WTC11 (cell line): Measurements from ENCODE around the gene TMIE. TPM values are rescaled to one million over a fixed set of nuclear protein-coding genes. Genes with fewer than 3 reads are reported as not detected.

Experiments used
- ATAC-seq: fragments of 200-7000 bp; cut with Tn5 transposase; 2 replicates; pipeline ENCODE4 v1.10.0; 2021; ENCODE audit warnings: mild to moderate bottlenecking, moderate library complexity
- CTCF ChIA-PET: fragments of 300-600 bp; sonication (Branson Sonifier 250); formaldehyde crosslinking; loops from one replicate; lab custom pipeline; 2021; ENCODE audit warnings: antibody characterized with exemption; lab: Charles Lee
- POLR2A ChIA-PET: fragments of 350-600 bp; sonication (Branson Sonifier 250); formaldehyde crosslinking; loops from one replicate; lab custom pipeline; 2021; ENCODE audit warnings: antibody characterized with exemption; lab: Charles Lee
- DNase-seq: peaks from one replicate; pipeline ENCODE4 v3.0.0; 2021; ENCODE audit warnings: low spot score
- H3K27ac Mint-ChIP-seq: 2 replicates; pipeline ENCODE4 v1.8.0; 2021; ENCODE audit warnings: mixed read lengths
- H3K27me3 Mint-ChIP-seq: 2 replicates; pipeline ENCODE4 v1.8.0; 2021; ENCODE audit warnings: low read depth, mild to moderate bottlenecking, moderate library complexity, mixed read lengths
- H3K36me3 Mint-ChIP-seq: 2 replicates; pipeline ENCODE4 v1.8.0; 2021; ENCODE audit warnings: mixed read lengths
- H3K4me1 Mint-ChIP-seq: 2 replicates; pipeline ENCODE4 v1.8.0; 2022; ENCODE audit warnings: mixed read lengths
- H3K4me3 Mint-ChIP-seq: 2 replicates; pipeline ENCODE4 v1.8.0; 2021; ENCODE audit warnings: mild to moderate bottlenecking, moderate library complexity, mixed read lengths
- H3K9me3 Mint-ChIP-seq: 2 replicates; pipeline ENCODE4 v1.8.0; 2021; ENCODE audit warnings: mixed read lengths
- FOXP1 ChIP-seq: sonication (generic); formaldehyde crosslinking; IDR thresholded peaks from 2 replicates; pipeline ENCODE4 v1.8.0; 2022; ENCODE audit warnings: missing genetic modification reagents, mild to moderate bottlenecking, moderate library complexity, borderline replicate concordance
- GABPB1 ChIP-seq: sonication (generic); formaldehyde crosslinking; IDR thresholded peaks from 2 replicates; pipeline ENCODE4 v1.8.1; 2023; ENCODE audit warnings: mild to moderate bottlenecking, missing genetic modification reagents
- GTF2I ChIP-seq: fragments of 250-450 bp; sonication (Bioruptor Pico); conservative IDR thresholded peaks from 2 replicates; pipeline ENCODE4 v1.4.0; 2021; ENCODE audit warnings: mild to moderate bottlenecking
- MXD4 ChIP-seq: fragments of 250-450 bp; sonication (Bioruptor Pico); IDR thresholded peaks from 2 replicates; pipeline ENCODE4 v1.8.0; 2021; ENCODE audit warnings: mild to moderate bottlenecking, moderate library complexity, borderline replicate concordance
- PREB ChIP-seq: sonication (generic); formaldehyde crosslinking; IDR thresholded peaks from 2 replicates; pipeline ENCODE4 v1.8.1; 2022; ENCODE audit warnings: mild to moderate bottlenecking, missing genetic modification reagents, moderate library complexity, borderline replicate concordance
- RELA ChIP-seq: sonication (generic); formaldehyde crosslinking; IDR thresholded peaks from 2 replicates; pipeline ENCODE4 v1.8.1; 2022; ENCODE audit warnings: missing genetic modification reagents, mild to moderate bottlenecking, borderline replicate concordance
- RORB ChIP-seq: fragments of 250-450 bp; sonication (Bioruptor Pico); IDR thresholded peaks from 2 replicates; pipeline ENCODE4 v1.9.0; 2021; ENCODE audit warnings: mild to moderate bottlenecking
- STAT6 ChIP-seq: sonication (generic); formaldehyde crosslinking; conservative IDR thresholded peaks from 2 replicates; pipeline ENCODE4 v1.8.1; 2023; ENCODE audit warnings: mild to moderate bottlenecking, low read depth, missing genetic modification reagents, moderate library complexity
- TCF7 ChIP-seq: sonication (generic); formaldehyde crosslinking; IDR thresholded peaks from 2 replicates; pipeline ENCODE4 v1.8.0; 2022; ENCODE audit warnings: mild to moderate bottlenecking, low read depth, missing genetic modification reagents, moderate library complexity
- ZNF138 ChIP-seq: sonication (generic); formaldehyde crosslinking; conservative IDR thresholded peaks from 2 replicates; pipeline ENCODE4 v1.8.1; 2022; ENCODE audit warnings: mild to moderate bottlenecking, moderate library complexity, missing genetic modification reagents
- ZNF317 ChIP-seq: sonication (generic); formaldehyde crosslinking; IDR thresholded peaks from 2 replicates; pipeline ENCODE4 v1.8.1; 2023; ENCODE audit warnings: low read depth, mild to moderate bottlenecking, moderate library complexity, missing genetic modification reagents, borderline replicate concordance
- ZNF425 ChIP-seq: fragments of 250-450 bp; sonication (Bioruptor Pico); conservative IDR thresholded peaks from 2 replicates; pipeline ENCODE4 v1.9.0; 2021; ENCODE audit warnings: mild to moderate bottlenecking
- total RNA-seq: library from RNA; stranded (reverse); gene quantifications from 3 replicates; pipeline ENCODE4 v1.2.3, GENCODE V29; 2021
- TF ChIP-seq, protein P1 (sequence below): fragments of 250-450 bp; sonication (Bioruptor Pico); IDR thresholded peaks from 2 replicates; pipeline ENCODE4 v1.9.0; 2021; ENCODE audit warnings: mild to moderate bottlenecking, borderline replicate concordance
- TF ChIP-seq, protein P2 (sequence below): sonication (generic); formaldehyde crosslinking; IDR thresholded peaks from 2 replicates; pipeline ENCODE4 v1.8.1; 2023; ENCODE audit warnings: mild to moderate bottlenecking, missing genetic modification reagents
- TF ChIP-seq, protein P3 (sequence below): sonication (generic); formaldehyde crosslinking; IDR thresholded peaks from 2 replicates; pipeline ENCODE4 v1.8.1; 2023; ENCODE audit warnings: mild to moderate bottlenecking, missing genetic modification reagents, moderate library complexity

TMIE gene
- total RNA-seq, 1 experiment from 2014 or later, result 0.57 TPM

- TF ChIP-seq, protein P1, sequence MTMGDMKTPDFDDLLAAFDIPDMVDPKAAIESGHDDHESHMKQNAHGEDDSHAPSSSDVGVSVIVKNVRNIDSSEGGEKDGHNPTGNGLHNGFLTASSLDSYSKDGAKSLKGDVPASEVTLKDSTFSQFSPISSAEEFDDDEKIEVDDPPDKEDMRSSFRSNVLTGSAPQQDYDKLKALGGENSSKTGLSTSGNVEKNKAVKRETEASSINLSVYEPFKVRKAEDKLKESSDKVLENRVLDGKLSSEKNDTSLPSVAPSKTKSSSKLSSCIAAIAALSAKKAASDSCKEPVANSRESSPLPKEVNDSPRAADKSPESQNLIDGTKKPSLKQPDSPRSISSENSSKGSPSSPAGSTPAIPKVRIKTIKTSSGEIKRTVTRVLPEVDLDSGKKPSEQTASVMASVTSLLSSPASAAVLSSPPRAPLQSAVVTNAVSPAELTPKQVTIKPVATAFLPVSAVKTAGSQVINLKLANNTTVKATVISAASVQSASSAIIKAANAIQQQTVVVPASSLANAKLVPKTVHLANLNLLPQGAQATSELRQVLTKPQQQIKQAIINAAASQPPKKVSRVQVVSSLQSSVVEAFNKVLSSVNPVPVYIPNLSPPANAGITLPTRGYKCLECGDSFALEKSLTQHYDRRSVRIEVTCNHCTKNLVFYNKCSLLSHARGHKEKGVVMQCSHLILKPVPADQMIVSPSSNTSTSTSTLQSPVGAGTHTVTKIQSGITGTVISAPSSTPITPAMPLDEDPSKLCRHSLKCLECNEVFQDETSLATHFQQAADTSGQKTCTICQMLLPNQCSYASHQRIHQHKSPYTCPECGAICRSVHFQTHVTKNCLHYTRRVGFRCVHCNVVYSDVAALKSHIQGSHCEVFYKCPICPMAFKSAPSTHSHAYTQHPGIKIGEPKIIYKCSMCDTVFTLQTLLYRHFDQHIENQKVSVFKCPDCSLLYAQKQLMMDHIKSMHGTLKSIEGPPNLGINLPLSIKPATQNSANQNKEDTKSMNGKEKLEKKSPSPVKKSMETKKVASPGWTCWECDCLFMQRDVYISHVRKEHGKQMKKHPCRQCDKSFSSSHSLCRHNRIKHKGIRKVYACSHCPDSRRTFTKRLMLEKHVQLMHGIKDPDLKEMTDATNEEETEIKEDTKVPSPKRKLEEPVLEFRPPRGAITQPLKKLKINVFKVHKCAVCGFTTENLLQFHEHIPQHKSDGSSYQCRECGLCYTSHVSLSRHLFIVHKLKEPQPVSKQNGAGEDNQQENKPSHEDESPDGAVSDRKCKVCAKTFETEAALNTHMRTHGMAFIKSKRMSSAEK (CRISPR knock-in tag), result no peak
- TF ChIP-seq GTF2I (CRISPR knock-in tag) (no peak), ZNF425 (CRISPR knock-in tag) (no peak), MXD4 (CRISPR knock-in tag) (no peak)
Observed at GRCh38 chr3:46713898-46714552, 12.8 kb downstream of the TMIE start (continued).

- ChIA-PET CTCF (interaction anchor here (0.7 to 1.5 kb wide), 7 partner anchors 8 to 206 kb away, joined by 3 to 5 read pairs (median 3); partner anchors contain the start of gene TMIE), POLR2A (interaction anchor here (0.6 kb wide), 1 partner anchor 262 kb away, joined by 4 read pairs; no protein-coding TSS in a partner anchor)
- no peaks in the 10 kb centered on the region for H3K4me1 Mint-ChIP-seq
- H3K27me3 Mint-ChIP-seq, result no peaks in the 10 kb centered on the region
- H3K4me3 Mint-ChIP-seq, result no peak overlapping the region
- H3K36me3 Mint-ChIP-seq, result no peaks in the 10 kb centered on the region
- no peak for ATAC-seq
- H3K9me3 Mint-ChIP-seq, result no peaks in the 10 kb centered on the region
- no peak overlapping the region for H3K27ac Mint-ChIP-seq
- TF ChIP-seq GABPB1 (CRISPR knock-in tag) (no peak), ZNF317 (CRISPR knock-in tag) (no peak), RELA (CRISPR knock-in tag) (no peak), FOXP1 (no peak), RORB (CRISPR knock-in tag) (no peak), PREB (CRISPR knock-in tag) (no peak), TCF7 (CRISPR knock-in tag) (no peak), ZNF138 (CRISPR knock-in tag) (no peak), STAT6 (CRISPR knock-in tag) (no peak)
- TF ChIP-seq, protein P2, sequence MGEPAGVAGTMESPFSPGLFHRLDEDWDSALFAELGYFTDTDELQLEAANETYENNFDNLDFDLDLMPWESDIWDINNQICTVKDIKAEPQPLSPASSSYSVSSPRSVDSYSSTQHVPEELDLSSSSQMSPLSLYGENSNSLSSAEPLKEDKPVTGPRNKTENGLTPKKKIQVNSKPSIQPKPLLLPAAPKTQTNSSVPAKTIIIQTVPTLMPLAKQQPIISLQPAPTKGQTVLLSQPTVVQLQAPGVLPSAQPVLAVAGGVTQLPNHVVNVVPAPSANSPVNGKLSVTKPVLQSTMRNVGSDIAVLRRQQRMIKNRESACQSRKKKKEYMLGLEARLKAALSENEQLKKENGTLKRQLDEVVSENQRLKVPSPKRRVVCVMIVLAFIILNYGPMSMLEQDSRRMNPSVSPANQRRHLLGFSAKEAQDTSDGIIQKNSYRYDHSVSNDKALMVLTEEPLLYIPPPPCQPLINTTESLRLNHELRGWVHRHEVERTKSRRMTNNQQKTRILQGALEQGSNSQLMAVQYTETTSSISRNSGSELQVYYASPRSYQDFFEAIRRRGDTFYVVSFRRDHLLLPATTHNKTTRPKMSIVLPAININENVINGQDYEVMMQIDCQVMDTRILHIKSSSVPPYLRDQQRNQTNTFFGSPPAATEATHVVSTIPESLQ (CRISPR knock-in tag), result no peak
- TF ChIP-seq, protein P3, sequence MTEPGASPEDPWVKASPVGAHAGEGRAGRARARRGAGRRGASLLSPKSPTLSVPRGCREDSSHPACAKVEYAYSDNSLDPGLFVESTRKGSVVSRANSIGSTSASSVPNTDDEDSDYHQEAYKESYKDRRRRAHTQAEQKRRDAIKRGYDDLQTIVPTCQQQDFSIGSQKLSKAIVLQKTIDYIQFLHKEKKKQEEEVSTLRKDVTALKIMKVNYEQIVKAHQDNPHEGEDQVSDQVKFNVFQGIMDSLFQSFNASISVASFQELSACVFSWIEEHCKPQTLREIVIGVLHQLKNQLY (CRISPR knock-in tag), result no peak
- DNase-seq, result no peak
Observed at GRCh38 chr3:46714728-46715506, 13.7 kb downstream of the TMIE start.
